ENCODE measurements around the gene MAP2K5. TPM values are rescaled to one million over a fixed set of nuclear protein-coding genes. Genes with fewer than 3 reads are reported as not detected.

The MAP2K5 gene
- polyA plus RNA-seq, 2 of the 4 experiments (the other 2 are of a cell fraction): 7.8 to 11.0 TPM

- Histone ChIP-seq H3K4me2 (no peak overlapping the region), H3K4me3 (no peak overlapping the region), H3K27ac (no peak overlapping the region), H3K4me1 (no peaks in the 10 kb centered on the region), H3K9me3 (no peaks in the 10 kb centered on the region)
- TF ChIP-seq RCOR1 (IDR thresholded peaks at IDR 0.05; ENCODE audit: low read depth, low read length) (no peak), ZFP36 (IDR thresholded peaks at IDR 0.05; ENCODE audit: borderline replicate concordance, partially characterized antibody) (no peak), HEYL (CRISPR knock-in tag; IDR thresholded peaks at IDR 0.05) (no peak), ELK1 (IDR thresholded peaks at IDR 0.05; ENCODE audit: low read depth, low read length) (no peak), MAFK (IDR thresholded peaks at IDR 0.05; ENCODE audit: partially characterized antibody) (no peak), GATA3 (IDR thresholded peaks at IDR 0.05; ENCODE audit: borderline replicate concordance) (no peak), TP53 (CRISPR knock-in tag; IDR thresholded peaks at IDR 0.05) (no peak), HOXA7 (CRISPR knock-in tag; IDR thresholded peaks at IDR 0.05) (no peak), FOSL2 (IDR thresholded peaks at IDR 0.05) (no peak), FOSL2 (CRISPR knock-in tag; IDR thresholded peaks at IDR 0.05) (no peak), SREBF2 (IDR thresholded peaks at IDR 0.05) (no peak), FOSB (CRISPR knock-in tag; IDR thresholded peaks at IDR 0.05) (no peak), NR3C1 (IDR thresholded peaks at IDR 0.05) (no peak), RAD21 (conservative IDR thresholded peaks at IDR 0.05 in 1 of 2, IDR thresholded peaks at IDR 0.05 in 1 of 2) (no peak), RFX5 (IDR thresholded peaks at IDR 0.05) (no peak)
- TF ChIP-seq, protein P1, sequence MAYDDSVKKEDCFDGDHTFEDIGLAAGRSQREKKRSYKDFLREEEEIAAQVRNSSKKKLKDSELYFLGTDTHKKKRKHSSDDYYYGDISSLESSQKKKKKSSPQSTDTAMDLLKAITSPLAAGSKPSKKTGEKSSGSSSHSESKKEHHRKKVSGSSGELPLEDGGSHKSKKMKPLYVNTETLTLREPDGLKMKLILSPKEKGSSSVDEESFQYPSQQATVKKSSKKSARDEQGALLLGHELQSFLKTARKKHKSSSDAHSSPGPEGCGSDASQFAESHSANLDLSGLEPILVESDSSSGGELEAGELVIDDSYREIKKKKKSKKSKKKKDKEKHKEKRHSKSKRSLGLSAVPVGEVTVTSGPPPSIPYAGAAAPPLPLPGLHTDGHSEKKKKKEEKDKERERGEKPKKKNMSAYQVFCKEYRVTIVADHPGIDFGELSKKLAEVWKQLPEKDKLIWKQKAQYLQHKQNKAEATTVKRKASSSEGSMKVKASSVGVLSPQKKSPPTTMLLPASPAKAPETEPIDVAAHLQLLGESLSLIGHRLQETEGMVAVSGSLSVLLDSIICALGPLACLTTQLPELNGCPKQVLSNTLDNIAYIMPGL (CRISPR knock-in tag; IDR thresholded peaks at IDR 0.05; ENCODE audit: borderline replicate concordance): no peak
- TF ChIP-seq, protein P2, sequence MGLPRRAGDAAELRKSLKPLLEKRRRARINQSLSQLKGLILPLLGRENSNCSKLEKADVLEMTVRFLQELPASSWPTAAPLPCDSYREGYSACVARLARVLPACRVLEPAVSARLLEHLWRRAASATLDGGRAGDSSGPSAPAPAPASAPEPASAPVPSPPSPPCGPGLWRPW (IDR thresholded peaks at IDR 0.05): no peak
- TF ChIP-seq, protein P3, sequence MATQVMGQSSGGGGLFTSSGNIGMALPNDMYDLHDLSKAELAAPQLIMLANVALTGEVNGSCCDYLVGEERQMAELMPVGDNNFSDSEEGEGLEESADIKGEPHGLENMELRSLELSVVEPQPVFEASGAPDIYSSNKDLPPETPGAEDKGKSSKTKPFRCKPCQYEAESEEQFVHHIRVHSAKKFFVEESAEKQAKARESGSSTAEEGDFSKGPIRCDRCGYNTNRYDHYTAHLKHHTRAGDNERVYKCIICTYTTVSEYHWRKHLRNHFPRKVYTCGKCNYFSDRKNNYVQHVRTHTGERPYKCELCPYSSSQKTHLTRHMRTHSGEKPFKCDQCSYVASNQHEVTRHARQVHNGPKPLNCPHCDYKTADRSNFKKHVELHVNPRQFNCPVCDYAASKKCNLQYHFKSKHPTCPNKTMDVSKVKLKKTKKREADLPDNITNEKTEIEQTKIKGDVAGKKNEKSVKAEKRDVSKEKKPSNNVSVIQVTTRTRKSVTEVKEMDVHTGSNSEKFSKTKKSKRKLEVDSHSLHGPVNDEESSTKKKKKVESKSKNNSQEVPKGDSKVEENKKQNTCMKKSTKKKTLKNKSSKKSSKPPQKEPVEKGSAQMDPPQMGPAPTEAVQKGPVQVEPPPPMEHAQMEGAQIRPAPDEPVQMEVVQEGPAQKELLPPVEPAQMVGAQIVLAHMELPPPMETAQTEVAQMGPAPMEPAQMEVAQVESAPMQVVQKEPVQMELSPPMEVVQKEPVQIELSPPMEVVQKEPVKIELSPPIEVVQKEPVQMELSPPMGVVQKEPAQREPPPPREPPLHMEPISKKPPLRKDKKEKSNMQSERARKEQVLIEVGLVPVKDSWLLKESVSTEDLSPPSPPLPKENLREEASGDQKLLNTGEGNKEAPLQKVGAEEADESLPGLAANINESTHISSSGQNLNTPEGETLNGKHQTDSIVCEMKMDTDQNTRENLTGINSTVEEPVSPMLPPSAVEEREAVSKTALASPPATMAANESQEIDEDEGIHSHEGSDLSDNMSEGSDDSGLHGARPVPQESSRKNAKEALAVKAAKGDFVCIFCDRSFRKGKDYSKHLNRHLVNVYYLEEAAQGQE (IDR thresholded peaks at IDR 0.05): no peak
- TF ChIP-seq, protein P4, sequence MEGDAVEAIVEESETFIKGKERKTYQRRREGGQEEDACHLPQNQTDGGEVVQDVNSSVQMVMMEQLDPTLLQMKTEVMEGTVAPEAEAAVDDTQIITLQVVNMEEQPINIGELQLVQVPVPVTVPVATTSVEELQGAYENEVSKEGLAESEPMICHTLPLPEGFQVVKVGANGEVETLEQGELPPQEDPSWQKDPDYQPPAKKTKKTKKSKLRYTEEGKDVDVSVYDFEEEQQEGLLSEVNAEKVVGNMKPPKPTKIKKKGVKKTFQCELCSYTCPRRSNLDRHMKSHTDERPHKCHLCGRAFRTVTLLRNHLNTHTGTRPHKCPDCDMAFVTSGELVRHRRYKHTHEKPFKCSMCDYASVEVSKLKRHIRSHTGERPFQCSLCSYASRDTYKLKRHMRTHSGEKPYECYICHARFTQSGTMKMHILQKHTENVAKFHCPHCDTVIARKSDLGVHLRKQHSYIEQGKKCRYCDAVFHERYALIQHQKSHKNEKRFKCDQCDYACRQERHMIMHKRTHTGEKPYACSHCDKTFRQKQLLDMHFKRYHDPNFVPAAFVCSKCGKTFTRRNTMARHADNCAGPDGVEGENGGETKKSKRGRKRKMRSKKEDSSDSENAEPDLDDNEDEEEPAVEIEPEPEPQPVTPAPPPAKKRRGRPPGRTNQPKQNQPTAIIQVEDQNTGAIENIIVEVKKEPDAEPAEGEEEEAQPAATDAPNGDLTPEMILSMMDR (IDR thresholded peaks at IDR 0.05): no peak
- ChIA-PET CTCF (no interaction called here), POLR2A (no interaction called here)
- WGBS (ENCODE audit: missing lambda C conversion rate): 74% methylated on average over 11 of the region's 11 CpGs
- ATAC-seq: peak in 1 of 2 experiments; percentile 44; a peak in 3 of 6 replicates
- no peak for DNase-seq (ENCODE audit: low read depth in 1 of 2, low spot score in 1 of 2)
- FAIRE-seq: no peak
These were observed 269.7 kb downstream of the MAP2K5 start for GRCh38 chr15:67812241-67812644.
